Esophagus muscularis mucosa (tissue), 4 donors: ENCODE measurements around the gene SP9. TPM values are rescaled to one million over a fixed set of nuclear protein-coding genes. Genes with fewer than 3 reads are reported as not detected.

Experiments used
- DNase-seq: peaks from one replicate; pipeline ENCODE4 v3.0.0-alpha.2; 2017; ENCODE audit errors: extremely low spot score
- H3K27ac ChIP-seq, 4 donors: fragments of 200-600 bp; sonication (generic); replicated peaks in 1 of 4; 1 replicate in 3 of 4; 2 replicates in 1 of 4; pipeline ENCODE4 v1.5.1; 2016 to 2019; ENCODE audit warnings: mild to moderate bottlenecking in 1 of 4
- H3K27me3 ChIP-seq, 4 donors: fragments of 200-600 bp; sonication (generic); one replicate each; pipeline versions ENCODE4 v1.5.1 to v1.6.0; 2016 to 2019
- H3K36me3 ChIP-seq, 4 donors: fragments of 200-600 bp; sonication (generic); one replicate each; pipeline ENCODE4 v1.5.1; 2016 to 2019
- H3K4me1 ChIP-seq, 4 donors: fragments of 200-600 bp; sonication (generic); one replicate each; pipeline ENCODE4 v1.5.1; 2016 to 2019
- H3K4me3 ChIP-seq, 4 donors: fragments of 200-600 bp; sonication (generic); 1 replicate in 2 of 4; 2 replicates in 2 of 4; pipeline ENCODE4 v1.5.1; 2016 to 2019; ENCODE audit warnings: mild to moderate bottlenecking in 4 of 4, moderate library complexity in 1 of 4
- H3K9me3 ChIP-seq, 4 donors: fragments of 200-600 bp; sonication (generic); 1 replicate in 3 of 4; 2 replicates in 1 of 4; pipeline ENCODE4 v1.5.1; 2016 to 2019
- CTCF ChIP-seq, 3 experiments: fragments of 200-600 bp in 2 of 3; fragments of 450-650 bp in 1 of 3; sonication (generic) in 2 of 3; IDR thresholded peaks; one replicate each; pipeline ENCODE4 v1.5.1; 2017 to 2019; ENCODE audit warnings: antibody characterized with exemption in 3 of 3, mild to moderate bottlenecking in 2 of 3, moderate library complexity in 1 of 3
- EP300 ChIP-seq: sonication (generic); formaldehyde crosslinking; IDR thresholded peaks from one replicate; pipeline ENCODE4 v1.6.1; 2017; ENCODE audit warnings: antibody characterized with exemption
- POLR2A ChIP-seq: fragments of 450-650 bp; IDR thresholded peaks from one replicate; pipeline ENCODE4 v1.6.1; 2017; ENCODE audit warnings: antibody characterized with exemption, moderate library complexity, mild to moderate bottlenecking, low read depth
- POLR2AphosphoS5 ChIP-seq, 2 donors: sonication (generic); formaldehyde crosslinking; IDR thresholded peaks; one replicate each; pipeline ENCODE4 v1.6.1; 2017; ENCODE audit warnings: antibody characterized with exemption in 2 of 2
- WGBS: methylation state at CpG from one replicate; pipeline ENCODE4 v1.1.5; 2018; 5-methylcytosine and 5-hydroxymethylcytosine counted together
- intact Hi-C: fragments of 100-400 bp; cut with DNase I; formaldehyde crosslinking; loops from one replicate; pipeline ENCODE4 v1.15.1; 2023
- total RNA-seq, 4 donors: library from RNA; depleted of rRNA; stranded (reverse); fragments of >200 nt; gene quantifications; one replicate each; pipeline versions ENCODE4 v1.1.0 to v1.2.1, GENCODE V29; 2016

The SP9 gene
- total RNA-seq = not detected

GRCh38 chr2:174334781-174335251, at the start of gene SP9:
Gene SP9 (plus strand): TSS chr2:174334954. CDS start chr2:174335093, 139 bp downstream.
- Histone ChIP-seq H3K27ac (no peak within 1 kb of the TSS), H3K4me3 (peak within 1 kb of the TSS; percentile 34 to 49 (median 42)), H3K4me1 (peaks cover 45 to 61% (median 56%) of the 10 kb centered on the region in 4 donors), H3K36me3 (no peaks in the 10 kb centered on the region), H3K27me3 (peaks cover 27 to 100% (median 97%) of the 10 kb centered on the region in 4 donors), H3K9me3 (no peaks in the 10 kb centered on the region)
- WGBS = 6% methylated on average over 10 of the region's 44 CpGs
- TF ChIP-seq POLR2AphosphoS5 (IDR thresholded peaks at IDR 0.05) = peak in 1 of 2 donors; percentile 43
- TF ChIP-seq CTCF (IDR thresholded peaks at IDR 0.05) = no peak
- no peak for DNase-seq
- intact Hi-C loops = loop anchor here (5.0 to 10.0 kb wide), 2 partner anchors 88 to 1750 kb away; partner anchors contain the start of genes EVX2 and OLA1

GRCh38 chr2:174286172-174286571, 48.6 kb upstream of the SP9 start:
- DNase-seq = no peak
- Histone ChIP-seq H3K27ac (no peak overlapping the region), H3K9me3 (no peaks in the 10 kb centered on the region), H3K4me3 (no peak overlapping the region), H3K36me3 (no peaks in the 10 kb centered on the region), H3K27me3 (no peaks in the 10 kb centered on the region), H3K4me1 (no peaks in the 10 kb centered on the region)
- intact Hi-C loops = no loop called here
- TF ChIP-seq EP300 (no peak), CTCF (IDR thresholded peaks at IDR 0.05) (no peak), POLR2A (no peak), POLR2AphosphoS5 (IDR thresholded peaks at IDR 0.05) (no peak)
- 97% methylated on average over 2 of the region's 2 CpGs for WGBS

- TF ChIP-seq POLR2AphosphoS5 (IDR thresholded peaks at IDR 0.05) (no peak), CTCF (IDR thresholded peaks at IDR 0.05) (no peak), EP300 (no peak), POLR2A (no peak)
- Histone ChIP-seq H3K4me1 (no peaks in the 10 kb centered on the region), H3K27me3 (peaks cover 0 to 10% (median 0%) of the 10 kb centered on the region in 4 donors), H3K36me3 (no peaks in the 10 kb centered on the region), H3K4me3 (no peak overlapping the region), H3K27ac (no peak overlapping the region), H3K9me3 (peaks cover 0 to 12% (median 7%) of the 10 kb centered on the region in 4 donors)
- WGBS = 96% methylated on average over 1 of the region's 1 CpG
- no peak for DNase-seq
- intact Hi-C loops = no loop called here
Measured at GRCh38 chr2:174292908-174293307, 41.8 kb upstream of the SP9 start.

- H3K4me1 ChIP-seq = no peaks in the 10 kb centered on the region
- no peaks in the 10 kb centered on the region for H3K36me3 ChIP-seq
- DNase-seq = no peak
- no peak overlapping the region for H3K4me3 ChIP-seq
- TF ChIP-seq CTCF (IDR thresholded peaks at IDR 0.05) (no peak), POLR2A (no peak), POLR2AphosphoS5 (IDR thresholded peaks at IDR 0.05) (no peak), EP300 (no peak)
- intact Hi-C loops = no loop called here
- H3K9me3 ChIP-seq = no peaks in the 10 kb centered on the region
- H3K27me3 ChIP-seq = peaks cover 0 to 10% (median 0%) of the 10 kb centered on the region in 4 donors
- H3K27ac ChIP-seq = no peak overlapping the region
- WGBS = 90% methylated on average over 3 of the region's 3 CpGs
Measured at GRCh38 chr2:174300114-174300513, 34.6 kb upstream of the SP9 start.
